OCI-LY1 (cell line): ENCODE measurements around the gene ADAMTS15.

ENCODE experiments used
- H2AFZ ChIP-seq: fragments of 200-600 bp; sonication (generic), shearing (Covaris generic); 2 replicates; pipeline ENCODE4 v1.6.0; 2014; ENCODE audit warnings: antibody characterized with exemption, mild to moderate bottlenecking, low read length
- H3F3A ChIP-seq: fragments of 200-600 bp; sonication (generic), shearing (Covaris generic); 2 replicates; pipeline ENCODE4 v1.6.0; 2014; ENCODE audit warnings: mild to moderate bottlenecking, antibody characterized with exemption, low read length, moderate library complexity; ENCODE audit not compliant: insufficient read depth
- H3K27ac ChIP-seq: fragments of 200-600 bp; sonication (generic); 2 replicates; pipeline ENCODE4 v1.5.1; 2014; ENCODE audit warnings: low read length, mixed run types, mild to moderate bottlenecking, low read depth; ENCODE audit not compliant: poor library complexity, severe bottlenecking
- H3K27me3 ChIP-seq: fragments of 200-600 bp; sonication (generic); 2 replicates; pipeline ENCODE4 v1.6.0; 2014; ENCODE audit warnings: antibody characterized with exemption, mild to moderate bottlenecking, low read length, moderate library complexity; ENCODE audit not compliant: insufficient read depth
- H3K36me3 ChIP-seq: fragments of 200-600 bp; sonication (generic); 2 replicates; pipeline ENCODE4 v1.6.1; 2014; ENCODE audit warnings: mild to moderate bottlenecking, antibody characterized with exemption, low read length, moderate library complexity, mixed read lengths; ENCODE audit not compliant: insufficient read depth
- H3K4me1 ChIP-seq: fragments of 200-600 bp; sonication (generic); 2 replicates; pipeline ENCODE4 v1.5.1; 2014; ENCODE audit warnings: mild to moderate bottlenecking, low read length, moderate library complexity; ENCODE audit not compliant: insufficient read depth, severe bottlenecking
- H3K4me2 ChIP-seq: fragments of 200-600 bp; sonication (generic), shearing (Covaris generic); 2 replicates; pipeline ENCODE4 v1.6.1; 2014; ENCODE audit warnings: low read length
- H3K4me3 ChIP-seq: fragments of 200-600 bp; sonication (generic); 2 replicates; pipeline ENCODE4 v1.5.1; 2014; ENCODE audit warnings: low read length, low read depth, mild to moderate bottlenecking, mixed read lengths; ENCODE audit not compliant: poor library complexity, severe bottlenecking
- H3K79me2 ChIP-seq: fragments of 200-600 bp; shearing (Covaris generic); 2 replicates; pipeline ENCODE4 v1.6.1; 2016; ENCODE audit warnings: mixed run types, low read length, mixed read lengths; ENCODE audit not compliant: insufficient read depth
- H3K9ac ChIP-seq: fragments of 200-600 bp; sonication (generic), shearing (Covaris generic); 2 replicates; pipeline ENCODE4 v1.6.1; 2014; ENCODE audit warnings: mild to moderate bottlenecking, low read length, mixed read lengths
- H3K9me2 ChIP-seq: fragments of 200-600 bp; sonication (generic), shearing (Covaris generic); 2 replicates; pipeline ENCODE4 v1.6.1; 2014; ENCODE audit warnings: low read depth, mild to moderate bottlenecking, low read length, mixed read lengths
- H3K9me3 ChIP-seq: fragments of 200-600 bp; shearing (Covaris generic); 2 replicates; pipeline ENCODE4 v1.6.1; 2014; ENCODE audit warnings: low read length, mixed read lengths
- H4K20me1 ChIP-seq: fragments of 200-600 bp; sonication (generic), shearing (Covaris generic); 2 replicates; pipeline ENCODE4 v1.6.0; 2016; ENCODE audit warnings: mild to moderate bottlenecking, low read length; ENCODE audit not compliant: insufficient read depth
- CTCF ChIP-seq: fragments of 200-600 bp; sonication (generic), shearing (Covaris generic); IDR thresholded peaks from 2 replicates; pipeline ENCODE4 v1.5.1; 2017; ENCODE audit warnings: mild to moderate bottlenecking, antibody characterized with exemption, low read length, moderate library complexity, mixed read lengths
- EZH2 ChIP-seq: fragments of 200-600 bp; sonication (generic), shearing (Covaris generic); IDR thresholded peaks from 2 replicates; pipeline ENCODE4 v1.8.0; 2017; ENCODE audit warnings: borderline replicate concordance, mixed run types, mild to moderate bottlenecking, antibody characterized with exemption, low read length, moderate library complexity, mixed read lengths

ADAMTS15 gene

GRCh38 chr11:130462101-130462885 is 13.8 kb downstream of the ADAMTS15 start:
- TF ChIP-seq EZH2, result no peak
- no peak for TF ChIP-seq CTCF
- Histone ChIP-seq H3K36me3 (no peaks in the 10 kb centered on the region), H3K4me3 (no peak overlapping the region), H4K20me1 (no peaks in the 10 kb centered on the region), H3K79me2 (no peaks in the 10 kb centered on the region), H3K9me3 (no peaks in the 10 kb centered on the region), H3F3A (no peaks in the 10 kb centered on the region), H3K27ac (no peak overlapping the region), H3K27me3 (no peaks in the 10 kb centered on the region), H3K4me2 (no peak overlapping the region), H3K9me2 (no peaks in the 10 kb centered on the region), H3K4me1 (no peaks in the 10 kb centered on the region), H2AFZ (no peak overlapping the region), H3K9ac (no peak overlapping the region)

- no peaks in the 10 kb centered on the region for H3K27me3 ChIP-seq
- no peak overlapping the region for H3K4me2 ChIP-seq
- no peaks in the 10 kb centered on the region for H3K79me2 ChIP-seq
- H3K9me3 ChIP-seq, result no peaks in the 10 kb centered on the region
- H3K4me1 ChIP-seq, result no peaks in the 10 kb centered on the region
- H4K20me1 ChIP-seq, result no peaks in the 10 kb centered on the region
- H2AFZ ChIP-seq, result no peak overlapping the region
- no peaks in the 10 kb centered on the region for H3K36me3 ChIP-seq
- H3K27ac ChIP-seq, result no peak overlapping the region
- no peaks in the 10 kb centered on the region for H3F3A ChIP-seq
- no peaks in the 10 kb centered on the region for H3K9me2 ChIP-seq
- no peak overlapping the region for H3K4me3 ChIP-seq
- TF ChIP-seq CTCF (no peak), EZH2 (no peak)
- H3K9ac ChIP-seq, result no peak overlapping the region
Measured at GRCh38 chr11:130462931-130463330, 14.5 kb downstream of the ADAMTS15 start.

DNA sequence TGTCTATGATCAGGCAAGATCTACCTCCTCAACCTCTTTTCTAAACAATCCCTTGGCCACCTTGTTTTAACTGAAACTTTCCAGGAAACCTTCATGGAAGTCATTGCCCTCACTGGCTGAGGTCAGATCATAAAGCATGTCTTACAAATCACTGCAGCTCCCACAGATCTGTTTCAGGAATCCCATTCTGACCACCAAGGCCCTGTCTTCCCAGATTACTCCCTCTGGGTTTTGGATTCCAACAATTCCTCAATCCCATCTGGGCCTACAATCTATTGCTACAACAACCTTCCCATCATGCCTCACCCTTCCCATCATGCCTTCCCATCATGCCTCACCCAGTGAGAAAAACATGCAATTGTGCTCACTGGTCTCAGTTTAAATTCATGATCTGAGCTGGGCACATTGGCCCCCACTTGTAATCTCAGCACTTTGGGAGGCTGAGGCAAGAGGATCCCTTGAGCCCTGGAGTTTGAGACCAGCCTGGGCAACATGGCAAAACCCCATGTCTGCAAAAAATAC is 15.9 kb downstream of the ADAMTS15 start:
- Histone ChIP-seq H3K4me1 (no peaks in the 10 kb centered on the region), H3K9ac (no peak overlapping the region), H3K79me2 (no peaks in the 10 kb centered on the region), H3K36me3 (no peaks in the 10 kb centered on the region), H3K27ac (no peak overlapping the region), H3K4me3 (no peak overlapping the region), H3K4me2 (no peak overlapping the region), H3K27me3 (no peaks in the 10 kb centered on the region), H4K20me1 (no peaks in the 10 kb centered on the region), H3F3A (no peaks in the 10 kb centered on the region), H3K9me2 (no peaks in the 10 kb centered on the region), H3K9me3 (no peaks in the 10 kb centered on the region), H2AFZ (no peak overlapping the region)
- TF ChIP-seq EZH2, result no peak
- no peak for TF ChIP-seq CTCF
